ACHN (cell line): Measurements from ENCODE around the gene COX14.
"Not testable (repeated sequence)": the region's sequence is repeated elsewhere in the genome, so short reads cannot be mapped to it uniquely, and the experiment has no call there.

Source experiments
- DNase-seq: peaks from one replicate; pipeline ENCODE4 v3.0.0-alpha.2; 2015
- in situ Hi-C: cut with HindIII; loops from 2 replicates; pipeline ENCODE4 v1.10.0; 2017; ENCODE audit warnings: low sequenced_read_pairs, low pct_ligation_motif_present, low pct_unique_long_range_greater_than_20kb

COX14 gene

GRCh38 chr12:50129290-50129689 lies 17.3 kb downstream of the COX14 start:
- in situ Hi-C loops, result no loop called here
- no peak for DNase-seq

GRCh38 chr12:50132505-50133135 lies 20.6 kb downstream of the COX14 start:
- in situ Hi-C loops, result no loop called here
- peak; percentile 52 for DNase-seq

GRCh38 chr12:50142993-50143392 lies 31.0 kb downstream of the COX14 start:
- in situ Hi-C loops, result no loop called here
- DNase-seq, result no peak

- no peak for DNase-seq
- in situ Hi-C loops, result no loop called here
Observed at GRCh38 chr12:50145439-50145838, 33.4 kb downstream of the COX14 start.

- in situ Hi-C loops, result no loop called here
- DNase-seq, result no peak
Observed at GRCh38 chr12:50147281-50147680, 35.2 kb downstream of the COX14 start.

GRCh38 chr12:50148011-50148410 lies 36.0 kb downstream of the COX14 start:
- in situ Hi-C loops, DNase-seq: not testable (repeated sequence)

- no peak for DNase-seq
Observed at GRCh38 chr12:50149311-50149710, 37.3 kb downstream of the COX14 start.

GRCh38 chr12:50151047-50151687 lies 39.1 kb downstream of the COX14 start:
- no peak for DNase-seq
- in situ Hi-C loops, result no loop called here

More at GRCh38 chr12:50149311-50149710, 37.3 kb downstream of the COX14 start:
- in situ Hi-C loops, result no loop called here

GRCh38 chr12:50154947-50155346 lies 42.9 kb downstream of the COX14 start:
- DNase-seq, in situ Hi-C loops: not testable (repeated sequence)

GRCh38 chr12:50156641-50157040 lies 44.6 kb downstream of the COX14 start:
- no peak for DNase-seq
- in situ Hi-C loops, result no loop called here

- in situ Hi-C loops, result no loop called here
- no peak for DNase-seq
Observed at GRCh38 chr12:50157259-50157658, 45.2 kb downstream of the COX14 start.

- in situ Hi-C loops, result no loop called here
Observed at GRCh38 chr12:50160643-50161042, 48.6 kb downstream of the COX14 start.

GRCh38 chr12:50162230-50162629 lies 50.2 kb downstream of the COX14 start:
- no peak for DNase-seq

More at GRCh38 chr12:50160643-50161042, 48.6 kb downstream of the COX14 start:
- no peak for DNase-seq

GRCh38 chr12:50164963-50165362 lies 52.9 kb downstream of the COX14 start:
- in situ Hi-C loops, result no loop called here
- no peak for DNase-seq

More at GRCh38 chr12:50162230-50162629, 50.2 kb downstream of the COX14 start:
- in situ Hi-C loops, result no loop called here

GRCh38 chr12:50166799-50167048 lies 54.7 kb downstream of the COX14 start:
- in situ Hi-C loops, result no loop called here

GRCh38 chr12:50167049-50167828 lies 55.2 kb downstream of the COX14 start, which contains the start of gene CERS5:
CERS5 (minus strand) TSS chr12:50167369; CDS start chr12:50167297, 72 bp downstream.
- peak; percentile 100 for DNase-seq
- in situ Hi-C loops, result no loop called here

More at GRCh38 chr12:50166799-50167048, 54.7 kb downstream of the COX14 start:
- DNase-seq, result no peak
